RWPE2 (cell line): ENCODE data around the gene HMGXB3.

Experiments
- ATAC-seq: fragments of 200-7000 bp; cut with Tn5 transposase; 3 replicates; pipeline ENCODE4 v1.9.1; 2021; ENCODE audit warnings: low read depth
- DNase-seq: peaks from one replicate; pipeline ENCODE4 v3.0.0-alpha.2; 2020; ENCODE audit warnings: low spot score
- H3K27ac ChIP-seq: fragments of 450-650 bp; 2 replicates; pipeline ENCODE4 v1.5.1; 2017; ENCODE audit warnings: mild to moderate bottlenecking; ENCODE audit not compliant: poor library complexity, severe bottlenecking
- H3K27me3 ChIP-seq: fragments of 250-450 bp; sonication (Bioruptor Pico); 2 replicates; pipeline ENCODE4 v1.5.1; 2021; ENCODE audit warnings: mild to moderate bottlenecking, moderate library complexity; ENCODE audit not compliant: insufficient read depth, poor library complexity, severe bottlenecking
- H3K36me3 ChIP-seq: fragments of 250-450 bp; sonication (Bioruptor Pico); 2 replicates; pipeline ENCODE4 v1.5.1; 2020; ENCODE audit warnings: low read depth, mild to moderate bottlenecking, moderate library complexity
- H3K4me1 ChIP-seq: fragments of 250-450 bp; sonication (Bioruptor Pico); 2 replicates; pipeline ENCODE4 v1.5.1; 2021; ENCODE audit warnings: mild to moderate bottlenecking, moderate library complexity; ENCODE audit not compliant: insufficient read depth, poor library complexity, severe bottlenecking
- H3K4me3 ChIP-seq: fragments of 250-450 bp; sonication (Bioruptor Pico); 2 replicates; pipeline ENCODE4 v1.5.1; 2021; ENCODE audit warnings: mild to moderate bottlenecking, moderate library complexity; ENCODE audit not compliant: severe bottlenecking
- H3K9me3 ChIP-seq: fragments of 250-450 bp; sonication (Bioruptor Pico); 2 replicates; pipeline ENCODE4 v1.5.1; 2021; ENCODE audit warnings: mild to moderate bottlenecking, moderate library complexity; ENCODE audit not compliant: severe bottlenecking
- TF ChIP-seq, protein P1 (sequence below): fragments of 450-650 bp; IDR thresholded peaks from one replicate; pipeline ENCODE4 v1.5.1; 2017; ENCODE audit warnings: mild to moderate bottlenecking, moderate library complexity; ENCODE audit not compliant: poor library complexity, severe bottlenecking

Gene HMGXB3

GRCh38 chr5:150000256-150000989 is at the start of gene HMGXB3, which contains the start of gene TIGD6:
Gene HMGXB3 (plus strand): TSS chr5:150000739. CDS start chr5:150004853, 4,114 bp downstream.
Gene TIGD6 (minus strand): TSS chr5:150000654. CDS start chr5:149996348, 4,306 bp downstream.
- ATAC-seq: peak; percentile 92
- H3K9me3 ChIP-seq: no peaks in the 10 kb centered on the region
- peaks cover 16% of the 10 kb centered on the region for H3K4me1 ChIP-seq
- peak; percentile 97 for DNase-seq
- H3K36me3 ChIP-seq: peaks cover 28% of the 10 kb centered on the region
- H3K27me3 ChIP-seq: no peaks in the 10 kb centered on the region
- H3K27ac ChIP-seq: peak within 1 kb of the TSS; percentile 69
- H3K4me3 ChIP-seq: peak within 1 kb of the TSS; percentile 60
- TF ChIP-seq, protein P1, sequence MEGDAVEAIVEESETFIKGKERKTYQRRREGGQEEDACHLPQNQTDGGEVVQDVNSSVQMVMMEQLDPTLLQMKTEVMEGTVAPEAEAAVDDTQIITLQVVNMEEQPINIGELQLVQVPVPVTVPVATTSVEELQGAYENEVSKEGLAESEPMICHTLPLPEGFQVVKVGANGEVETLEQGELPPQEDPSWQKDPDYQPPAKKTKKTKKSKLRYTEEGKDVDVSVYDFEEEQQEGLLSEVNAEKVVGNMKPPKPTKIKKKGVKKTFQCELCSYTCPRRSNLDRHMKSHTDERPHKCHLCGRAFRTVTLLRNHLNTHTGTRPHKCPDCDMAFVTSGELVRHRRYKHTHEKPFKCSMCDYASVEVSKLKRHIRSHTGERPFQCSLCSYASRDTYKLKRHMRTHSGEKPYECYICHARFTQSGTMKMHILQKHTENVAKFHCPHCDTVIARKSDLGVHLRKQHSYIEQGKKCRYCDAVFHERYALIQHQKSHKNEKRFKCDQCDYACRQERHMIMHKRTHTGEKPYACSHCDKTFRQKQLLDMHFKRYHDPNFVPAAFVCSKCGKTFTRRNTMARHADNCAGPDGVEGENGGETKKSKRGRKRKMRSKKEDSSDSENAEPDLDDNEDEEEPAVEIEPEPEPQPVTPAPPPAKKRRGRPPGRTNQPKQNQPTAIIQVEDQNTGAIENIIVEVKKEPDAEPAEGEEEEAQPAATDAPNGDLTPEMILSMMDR: no peak

DNA sequence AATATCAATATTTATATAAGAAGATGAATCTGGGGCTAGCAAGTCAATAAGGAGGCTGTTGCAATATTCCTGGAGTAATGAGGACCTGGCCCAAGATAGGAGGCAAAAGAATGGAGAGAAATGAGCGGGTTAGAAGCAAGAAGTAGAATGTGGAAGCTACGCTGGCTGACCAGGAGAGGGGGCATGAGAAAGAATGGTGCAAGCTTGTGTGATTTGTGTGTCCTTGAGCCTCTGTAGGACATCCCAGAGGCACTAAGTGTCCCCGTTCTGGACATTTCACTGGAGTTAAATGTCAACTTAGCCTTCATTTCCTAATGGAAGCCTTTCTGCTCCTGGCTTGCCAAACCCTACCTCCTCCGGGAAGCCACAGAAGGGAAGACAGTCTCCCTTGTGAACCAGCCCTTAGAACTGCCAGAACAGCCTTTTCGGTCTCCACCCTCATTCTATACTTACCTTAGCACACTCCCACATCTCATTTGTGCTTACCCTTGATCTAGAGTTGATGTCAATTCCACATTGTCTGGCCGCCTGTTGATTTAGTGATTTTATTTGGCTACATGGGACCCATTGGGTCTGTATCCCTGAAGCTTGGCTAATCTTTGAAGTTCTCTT is 49.3 kb upstream of the HMGXB3 start:
- Histone ChIP-seq H3K4me1 (peaks cover 5% of the 10 kb centered on the region), H3K4me3 (no peak overlapping the region), H3K27me3 (no peaks in the 10 kb centered on the region), H3K36me3 (no peaks in the 10 kb centered on the region), H3K27ac (no peak overlapping the region), H3K9me3 (no peaks in the 10 kb centered on the region)
- ATAC-seq (no peak), DNase-seq (no peak)
- TF ChIP-seq, protein P1: no peak

- H3K9me3 ChIP-seq: no peaks in the 10 kb centered on the region
- no peak overlapping the region for H3K4me3 ChIP-seq
- H3K27ac ChIP-seq: no peak overlapping the region
- TF ChIP-seq, protein P1: no peak
- DNase-seq (no peak), ATAC-seq (no peak)
- H3K36me3 ChIP-seq: no peaks in the 10 kb centered on the region
- H3K4me1 ChIP-seq: peaks cover 5% of the 10 kb centered on the region
- no peaks in the 10 kb centered on the region for H3K27me3 ChIP-seq
Observed at GRCh38 chr5:149953436-149954121, 47.0 kb upstream of the HMGXB3 start.

- DNase-seq: no peak
- TF ChIP-seq, protein P1: no peak
- Histone ChIP-seq H3K27ac (no peak overlapping the region), H3K4me3 (no peak overlapping the region), H3K36me3 (no peaks in the 10 kb centered on the region), H3K4me1 (peaks cover 5% of the 10 kb centered on the region), H3K9me3 (no peaks in the 10 kb centered on the region), H3K27me3 (no peaks in the 10 kb centered on the region)
- no peak for ATAC-seq
Observed at GRCh38 chr5:149954798-149955197, 45.7 kb upstream of the HMGXB3 start.
